NCI-H446 treated with DMSO at 0.1 percent for 48 hours (cell line): ENCODE data around the gene ATP12A.

ENCODE experiments used
- DNase-seq: peaks from one replicate; lab custom pipeline; 2025; lab: John Stamatoyannopoulos, UW

ATP12A gene

DNA sequence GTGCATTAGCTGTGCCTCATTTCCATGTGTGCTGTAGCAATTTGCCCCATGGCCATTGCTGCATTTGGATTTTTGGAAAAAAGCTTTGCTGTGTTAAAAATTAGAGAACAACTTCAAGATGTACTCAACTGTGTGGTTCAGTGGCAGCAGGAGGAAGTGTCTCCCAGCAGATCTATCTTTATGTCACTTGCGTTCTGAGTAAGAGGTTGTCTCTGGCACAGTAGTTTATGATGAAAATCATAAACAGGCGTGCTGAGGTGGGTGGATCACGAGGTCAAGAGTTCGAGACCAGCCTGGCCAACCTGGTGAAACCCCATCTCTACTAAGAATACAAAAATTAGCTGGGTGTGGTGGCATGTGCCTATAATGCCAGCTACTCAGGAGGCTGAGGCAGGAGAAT lies 54.7 kb downstream of the ATP12A start:
- DNase-seq, result no peak

- DNase-seq, result no peak
Observed at GRCh38 chr13:24737042-24737441, 56.8 kb downstream of the ATP12A start.

- no peak for DNase-seq
Observed at GRCh38 chr13:24738366-24738847, 58.2 kb downstream of the ATP12A start.

DNA sequence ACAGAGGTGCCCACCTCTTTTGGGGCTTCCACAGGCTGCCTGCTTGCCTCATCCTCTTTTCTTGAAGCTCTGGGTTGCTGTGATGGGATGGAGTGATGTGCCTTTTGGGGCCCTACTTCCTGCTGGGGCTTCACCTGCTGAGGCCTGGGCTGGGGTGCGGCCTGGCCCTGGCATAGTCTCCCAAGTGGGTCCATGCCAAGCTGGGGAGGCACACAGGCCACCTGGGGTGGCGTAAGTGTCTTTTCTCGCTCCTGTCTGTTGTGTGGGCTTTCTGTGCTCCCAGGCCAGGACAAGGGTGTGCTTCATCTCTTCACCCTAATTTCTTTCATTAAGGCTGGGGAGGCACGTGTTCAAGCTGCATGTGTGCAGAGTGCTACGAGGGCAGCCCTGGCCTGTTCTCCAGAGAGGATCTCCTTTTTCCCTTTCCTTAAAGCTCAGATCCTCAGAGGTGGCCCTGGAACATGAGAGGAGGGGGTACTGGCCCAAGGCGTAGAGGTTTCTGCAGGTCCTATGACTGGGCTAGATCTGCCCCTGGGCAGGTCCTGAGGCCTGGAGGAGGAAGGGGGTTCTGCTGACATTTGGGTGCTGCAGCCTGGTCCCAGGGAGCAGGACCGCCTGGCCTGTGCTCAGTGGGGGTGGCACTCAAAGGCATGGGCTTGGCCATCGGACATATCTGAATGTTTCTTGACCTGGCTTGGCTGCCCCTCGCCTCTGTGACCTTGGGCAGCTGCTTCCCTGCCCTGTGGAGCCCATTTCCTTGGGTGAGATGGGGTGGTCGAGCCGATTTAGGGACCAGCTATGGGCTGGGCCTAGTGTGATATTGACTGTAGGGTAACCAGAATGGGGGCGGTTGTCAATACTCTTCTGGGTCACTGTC lies 60.0 kb downstream of the ATP12A start:
- DNase-seq, result no peak

- DNase-seq, result no peak
Observed at GRCh38 chr13:24741016-24741662, 60.9 kb downstream of the ATP12A start.

GRCh38 chr13:24741791-24742190 lies 61.6 kb downstream of the ATP12A start:
- DNase-seq, result no peak

- no peak for DNase-seq
Observed at GRCh38 chr13:24742294-24742693, 62.1 kb downstream of the ATP12A start.

GRCh38 chr13:24742977-24743376 lies 62.8 kb downstream of the ATP12A start:
- no peak for DNase-seq

DNA sequence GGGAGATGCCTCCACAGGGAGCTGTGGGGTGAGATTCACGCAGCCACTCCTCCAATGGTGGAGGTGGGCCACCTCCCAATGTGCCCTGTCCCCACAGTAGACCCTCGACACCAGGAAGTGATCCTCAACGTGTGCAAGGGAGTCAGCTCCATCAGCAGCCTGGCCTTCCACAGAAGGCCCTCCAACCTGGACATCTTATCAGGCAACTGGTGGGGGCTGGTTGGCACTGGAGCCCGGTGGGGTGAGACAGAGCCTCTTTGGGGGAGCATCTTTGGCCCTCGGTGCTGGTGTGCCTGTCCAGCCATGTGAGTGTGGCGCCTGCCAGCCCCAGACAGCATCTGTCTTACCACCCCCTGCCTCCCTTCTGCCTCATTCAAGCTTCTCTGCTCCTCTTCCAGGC lies 64.0 kb downstream of the ATP12A start:
- DNase-seq, result no peak

DNA sequence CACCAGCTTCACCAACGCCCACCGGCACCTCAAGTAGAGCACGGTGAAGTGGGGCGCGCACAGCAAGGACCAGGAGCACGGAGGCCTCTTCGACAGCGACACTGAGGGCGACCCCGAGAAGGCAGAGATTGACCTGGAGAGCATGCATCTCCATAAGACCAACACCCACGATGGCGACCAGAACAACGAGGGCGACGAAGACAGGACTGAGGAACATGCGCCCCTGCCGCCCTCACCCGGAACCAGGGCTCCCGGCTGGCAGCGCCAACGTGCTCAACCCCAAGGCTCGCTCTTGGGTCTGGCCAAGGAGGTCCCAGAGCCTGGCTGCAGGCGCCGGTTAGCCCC lies 65.3 kb downstream of the ATP12A start:
- no peak for DNase-seq

DNA sequence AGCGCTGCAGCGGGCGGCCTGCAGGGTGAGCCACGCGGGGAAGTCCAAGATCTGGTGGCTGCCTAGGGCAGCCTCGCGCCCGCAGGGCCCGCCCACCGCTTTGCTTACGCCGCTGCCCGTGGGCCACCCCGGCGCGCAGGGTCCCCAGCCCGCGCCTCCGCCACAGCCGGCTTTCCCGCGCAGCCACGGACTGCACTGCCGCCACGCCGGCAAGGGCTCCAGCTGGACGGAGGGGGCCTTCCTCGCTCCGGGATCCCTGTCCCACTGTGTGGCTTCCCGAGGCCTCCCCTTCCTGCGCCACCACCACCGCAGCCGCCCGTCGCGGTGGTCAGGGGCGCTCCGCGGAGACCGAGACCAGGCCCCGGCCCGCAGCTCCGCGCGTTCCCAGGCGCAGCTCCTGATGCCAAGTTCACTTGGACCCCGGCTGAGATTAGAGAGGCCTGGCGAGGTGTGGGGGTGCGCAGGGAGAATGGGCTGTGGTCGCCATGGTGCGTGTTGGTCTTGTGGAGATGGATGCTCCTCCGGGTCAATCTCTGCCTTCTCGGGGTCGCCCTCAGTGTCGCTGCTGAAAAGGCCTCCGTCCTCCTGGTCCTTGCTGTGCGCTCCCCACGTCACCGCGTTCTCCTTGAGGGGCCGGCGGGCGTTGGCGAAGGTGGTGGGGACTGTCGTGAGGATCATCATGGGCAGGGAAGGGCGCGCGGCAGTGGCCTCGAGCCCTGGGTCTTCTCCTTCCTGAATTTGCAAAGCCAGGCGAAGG lies 65.8 kb downstream of the ATP12A start:
- no peak for DNase-seq

GRCh38 chr13:24746618-24747247 lies 66.5 kb downstream of the ATP12A start:
- DNase-seq, result no peak

DNA sequence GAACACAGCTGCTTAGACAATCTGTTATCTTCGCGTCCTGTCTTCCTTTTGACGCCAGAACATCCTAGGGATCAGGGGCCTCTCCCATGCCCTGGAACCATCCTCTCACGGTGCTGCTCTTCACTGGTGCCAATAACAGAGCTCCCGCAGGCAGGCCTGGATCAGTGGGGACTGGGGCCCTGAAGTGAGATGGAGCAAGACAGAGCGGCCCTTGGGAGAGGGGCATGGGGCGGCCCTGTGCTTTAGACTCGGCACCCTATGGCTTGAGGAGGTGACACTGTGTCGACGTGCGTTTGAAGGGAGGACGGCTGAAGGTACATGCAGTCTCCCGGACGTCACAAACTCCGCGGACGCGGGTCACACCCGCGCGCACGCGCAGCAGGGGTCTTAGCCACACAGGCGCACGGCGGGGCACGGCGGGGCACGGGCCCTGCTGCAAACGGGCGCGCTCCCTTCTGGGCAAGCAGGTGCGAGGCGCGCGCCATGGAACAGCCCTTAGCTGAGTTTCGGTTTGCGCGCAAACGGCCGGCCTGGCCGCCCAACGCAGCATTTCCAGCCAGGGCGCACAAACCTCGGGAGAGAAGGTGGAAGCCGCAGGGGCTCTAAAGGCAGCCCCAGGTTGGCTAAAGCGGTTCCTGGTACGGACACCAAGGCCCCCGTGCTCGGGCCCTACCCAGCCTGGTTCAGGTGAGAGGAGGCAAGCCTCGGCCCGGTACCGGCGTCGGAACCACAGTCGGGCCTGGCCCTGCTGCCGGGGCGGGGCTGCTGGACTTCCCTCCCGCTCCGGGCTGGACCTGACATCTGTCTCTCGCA lies 67.2 kb downstream of the ATP12A start:
- DNase-seq, result no peak

GRCh38 chr13:24748061-24748400 lies 67.8 kb downstream of the ATP12A start:
- no peak for DNase-seq

DNA sequence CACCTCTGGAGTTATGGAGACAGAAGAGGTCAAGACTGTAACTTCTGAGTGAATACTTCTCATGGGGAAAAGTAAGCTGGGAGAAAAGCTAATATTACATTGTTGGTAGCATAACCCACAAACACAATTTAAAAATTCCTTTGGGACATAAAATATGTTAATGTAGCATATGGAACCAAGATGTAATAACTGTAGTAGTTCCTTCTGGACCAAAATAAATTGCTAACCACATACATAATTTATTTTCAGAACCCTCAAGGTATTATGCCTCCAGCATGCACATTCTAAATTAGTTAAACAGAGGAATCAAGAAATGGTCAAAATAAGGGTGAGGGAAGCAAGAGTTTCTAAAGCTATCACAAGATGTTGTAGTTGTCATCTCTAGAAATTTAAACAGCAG lies 79.0 kb downstream of the ATP12A start:
- no peak for DNase-seq
